Memory B cell (primary cell): ENCODE measurements around the gene CAGE1.

ENCODE experiments used
- ATAC-seq: fragments of 150-1000 bp; cut with Tn5 transposase; 2 replicates; pipeline ENCODE4 v1.10.0; 2021; ENCODE audit warnings: low read depth, mild to moderate bottlenecking, moderate library complexity
- DNase-seq, 2 donors: peaks; one replicate each; pipeline ENCODE4 v3.0.0; 2022; ENCODE audit warnings: low spot score in 2 of 2
- H3K27ac Mint-ChIP-seq: one replicate; pipeline ENCODE4 v1.8.0; 2022; ENCODE audit warnings: mild to moderate bottlenecking, moderate library complexity, mixed read lengths
- H3K27me3 Mint-ChIP-seq: one replicate; pipeline ENCODE4 v1.8.0; 2022; ENCODE audit warnings: mixed read lengths
- H3K36me3 Mint-ChIP-seq: one replicate; pipeline ENCODE4 v1.8.0; 2022; ENCODE audit warnings: mild to moderate bottlenecking, mixed read lengths
- H3K4me1 Mint-ChIP-seq: one replicate; pipeline ENCODE4 v1.8.0; 2022; ENCODE audit warnings: mixed read lengths
- H3K4me3 Mint-ChIP-seq: one replicate; pipeline ENCODE4 v1.8.0; 2022; ENCODE audit warnings: mild to moderate bottlenecking, moderate library complexity, mixed read lengths
- H3K9me3 Mint-ChIP-seq: one replicate; pipeline ENCODE4 v1.8.0; 2022; ENCODE audit warnings: mixed read lengths

CAGE1 gene

DNA sequence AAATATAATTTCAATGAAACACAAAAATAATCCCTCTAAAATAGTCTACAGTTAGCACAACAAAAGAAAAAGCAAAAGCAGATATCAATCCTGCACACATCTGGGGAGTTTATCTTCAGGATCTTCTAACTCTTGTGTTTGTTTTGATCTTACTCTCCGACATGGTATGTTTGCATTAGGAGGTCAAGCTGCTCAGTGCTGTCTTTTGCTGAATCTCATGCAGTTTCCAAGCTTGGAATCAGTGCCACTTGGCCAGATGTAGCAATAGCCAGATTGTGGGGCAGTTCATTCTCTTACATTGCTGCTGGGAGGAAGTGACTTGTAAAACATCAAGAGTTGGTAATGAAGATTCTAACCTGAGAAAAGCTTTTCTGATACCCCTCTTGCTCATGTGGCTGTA lies 29.5 kb upstream of the CAGE1 start:
- Mint-ChIP-seq H3K27me3 (no peaks in the 10 kb centered on the region), H3K4me1 (no peaks in the 10 kb centered on the region), H3K9me3 (no peaks in the 10 kb centered on the region), H3K27ac (peak overlapping the region; percentile 38), H3K4me3 (no peak overlapping the region), H3K36me3 (peaks cover 29% of the 10 kb centered on the region)
- ATAC-seq (no peak), DNase-seq (no peak)

DNA sequence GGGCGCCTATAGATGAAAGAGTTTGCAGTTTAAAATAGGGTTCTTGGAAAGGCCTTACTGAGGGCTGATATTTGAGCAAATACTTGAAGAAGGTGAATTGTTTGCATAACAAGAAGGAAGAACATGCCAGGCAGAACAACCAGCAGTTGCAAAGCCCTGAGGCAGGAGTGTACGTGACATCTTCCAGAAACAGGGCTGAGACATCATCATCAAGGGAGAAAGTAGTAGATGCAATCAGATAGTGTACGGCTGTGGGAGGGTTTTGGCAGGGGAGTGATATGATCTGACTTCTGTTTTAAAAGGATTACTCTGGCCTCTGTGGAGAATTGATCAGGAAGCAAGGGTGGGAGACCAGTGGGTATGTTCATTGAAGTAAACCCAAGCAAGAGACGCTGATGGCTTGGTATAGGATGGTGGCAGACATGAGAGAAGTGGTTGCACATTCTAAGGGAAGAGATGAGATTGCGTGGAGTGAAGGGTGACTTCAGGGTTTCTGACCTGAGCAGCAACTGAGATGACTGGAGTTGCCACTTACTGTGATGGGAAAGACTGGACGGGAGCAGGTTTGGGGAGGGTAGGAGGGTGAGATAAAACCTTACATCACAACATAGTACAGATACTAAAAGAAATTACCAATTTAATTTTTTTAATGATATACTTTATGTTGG lies 28.8 kb upstream of the CAGE1 start:
- Mint-ChIP-seq H3K36me3 (peaks cover 34% of the 10 kb centered on the region), H3K9me3 (no peaks in the 10 kb centered on the region), H3K27ac (no peak overlapping the region), H3K4me1 (no peaks in the 10 kb centered on the region), H3K4me3 (no peak overlapping the region), H3K27me3 (no peaks in the 10 kb centered on the region)
- ATAC-seq (no peak), DNase-seq (no peak)

DNA sequence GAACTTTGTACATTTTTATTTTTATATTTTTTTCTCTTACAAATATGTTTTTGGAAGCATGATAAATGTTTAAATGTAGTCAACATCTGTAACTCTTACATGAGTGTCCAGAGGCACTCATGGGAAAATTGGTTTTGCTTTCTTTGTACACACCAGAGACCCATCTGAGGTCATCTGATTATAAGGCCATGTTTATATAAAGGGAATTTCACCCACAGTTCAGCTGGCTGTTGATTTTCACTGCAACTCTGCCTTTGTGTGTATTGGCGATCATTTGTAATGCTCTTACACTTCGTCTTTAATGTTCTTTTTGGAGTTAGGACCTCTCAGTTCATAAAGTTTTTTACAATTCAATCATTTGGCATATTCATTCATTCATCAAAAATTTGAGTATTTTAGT lies 28.1 kb upstream of the CAGE1 start:
- no peak overlapping the region for H3K27ac Mint-ChIP-seq
- no peaks in the 10 kb centered on the region for H3K4me1 Mint-ChIP-seq
- no peaks in the 10 kb centered on the region for H3K27me3 Mint-ChIP-seq
- peaks cover 34% of the 10 kb centered on the region for H3K36me3 Mint-ChIP-seq
- no peak for DNase-seq
- H3K9me3 Mint-ChIP-seq = no peaks in the 10 kb centered on the region
- ATAC-seq = no peak
- no peak overlapping the region for H3K4me3 Mint-ChIP-seq

DNA sequence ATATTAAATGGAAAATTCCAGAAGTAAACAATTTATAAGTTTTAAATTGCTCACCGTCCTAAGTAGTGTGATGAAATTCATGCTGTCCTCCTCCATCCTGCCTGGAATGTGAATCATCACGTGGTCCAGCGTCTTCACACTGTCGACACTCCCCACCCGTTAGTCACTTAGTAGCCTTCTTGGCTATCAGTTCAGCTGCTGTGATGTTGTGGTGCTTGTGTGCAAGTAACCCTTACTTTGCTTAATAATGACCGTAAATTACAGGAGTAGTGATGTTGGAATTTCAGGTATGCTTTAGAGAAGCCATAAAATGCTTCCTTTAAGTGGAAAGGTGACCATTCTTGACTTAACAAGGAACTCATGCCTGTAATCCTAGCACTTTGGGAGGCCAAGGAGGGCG lies 25.3 kb upstream of the CAGE1 start:
- no peak for ATAC-seq
- Mint-ChIP-seq H3K27me3 (no peaks in the 10 kb centered on the region), H3K4me3 (no peak overlapping the region), H3K4me1 (no peaks in the 10 kb centered on the region), H3K27ac (no peak overlapping the region), H3K36me3 (peaks cover 42% of the 10 kb centered on the region), H3K9me3 (no peaks in the 10 kb centered on the region)
- no peak for DNase-seq

DNA sequence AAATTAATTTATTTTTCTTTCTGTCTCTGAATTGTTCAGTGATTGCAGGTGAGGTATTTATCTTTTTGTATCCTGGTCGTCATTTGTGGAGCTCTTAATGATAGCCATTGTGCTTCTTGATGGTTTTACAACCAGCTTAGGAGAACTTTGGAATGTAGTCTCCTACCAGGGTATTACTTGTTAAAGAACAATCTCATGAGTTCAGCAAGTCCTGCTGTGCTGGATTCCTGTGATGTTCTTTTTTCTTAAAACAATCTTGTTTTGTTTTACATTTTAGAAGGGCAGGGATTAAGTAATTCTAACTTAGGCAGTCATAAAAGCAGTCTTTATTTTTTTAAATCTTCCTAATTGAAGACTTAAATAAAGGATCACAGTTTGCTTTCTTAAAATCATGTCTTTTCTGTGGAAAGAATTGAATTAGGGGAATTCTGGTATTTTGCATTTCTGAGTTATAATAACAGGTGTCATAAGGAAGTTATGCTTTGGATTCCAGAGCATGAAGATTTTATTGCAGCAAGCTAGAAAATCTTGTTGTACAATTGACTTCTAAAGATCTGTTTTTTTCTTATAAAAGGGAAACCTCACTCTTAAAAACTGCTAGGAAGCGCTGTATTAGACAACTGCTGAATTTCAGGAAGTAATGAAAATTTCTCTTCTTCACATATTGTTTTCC lies 23.7 kb upstream of the CAGE1 start:
- Mint-ChIP-seq H3K27ac (no peak overlapping the region), H3K9me3 (no peaks in the 10 kb centered on the region), H3K36me3 (peaks cover 40% of the 10 kb centered on the region), H3K4me1 (no peaks in the 10 kb centered on the region), H3K27me3 (no peaks in the 10 kb centered on the region), H3K4me3 (no peak overlapping the region)
- DNase-seq (no peak), ATAC-seq (no peak)

DNA sequence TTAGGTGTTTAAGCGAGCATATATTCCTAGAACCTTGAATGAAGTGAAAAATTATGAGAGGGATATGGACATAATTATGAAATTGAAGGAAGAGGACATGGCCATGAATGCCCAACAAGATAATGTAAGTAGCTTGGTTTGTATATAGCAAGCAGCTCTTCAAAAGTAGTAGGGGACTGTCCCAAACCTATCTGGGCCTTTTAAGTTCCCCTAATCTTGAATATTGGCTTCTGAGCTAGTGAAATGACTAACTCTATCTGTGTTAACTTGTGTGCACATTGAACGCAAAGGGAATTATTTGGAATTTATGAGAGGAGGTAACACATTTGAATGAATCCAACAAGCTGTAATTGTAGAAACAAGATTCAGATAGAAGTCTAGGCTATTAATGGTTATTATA lies 21.8 kb upstream of the CAGE1 start:
- H3K4me3 Mint-ChIP-seq = no peak overlapping the region
- peak overlapping the region; percentile 55 for H3K27ac Mint-ChIP-seq
- DNase-seq = no peak
- H3K27me3 Mint-ChIP-seq = no peaks in the 10 kb centered on the region
- ATAC-seq = no peak
- H3K9me3 Mint-ChIP-seq = no peaks in the 10 kb centered on the region
- no peaks in the 10 kb centered on the region for H3K4me1 Mint-ChIP-seq
- H3K36me3 Mint-ChIP-seq = peaks cover 37% of the 10 kb centered on the region

DNA sequence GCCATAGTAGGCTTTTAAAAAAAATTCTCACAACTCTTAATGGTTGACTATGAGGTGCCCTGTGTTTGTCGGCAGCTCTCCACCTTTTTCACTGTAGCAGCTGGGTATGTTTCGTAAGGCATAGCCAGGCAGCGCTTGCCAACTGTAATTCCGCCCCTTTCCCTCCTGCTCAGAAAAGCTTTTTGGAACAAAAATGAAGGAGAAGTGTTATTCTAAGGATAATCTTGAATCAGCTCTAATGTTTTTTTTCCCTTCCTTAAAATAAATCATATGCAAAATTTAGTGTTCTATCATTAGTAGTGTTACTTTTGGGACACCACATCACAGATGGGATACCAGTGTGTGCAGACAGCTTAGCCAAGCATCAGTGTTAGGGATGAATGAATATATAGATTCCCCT lies 21.3 kb upstream of the CAGE1 start:
- Mint-ChIP-seq H3K27ac (peak overlapping the region; percentile 55), H3K36me3 (peaks cover 39% of the 10 kb centered on the region), H3K27me3 (no peaks in the 10 kb centered on the region), H3K4me1 (no peaks in the 10 kb centered on the region), H3K4me3 (no peak overlapping the region), H3K9me3 (no peaks in the 10 kb centered on the region)
- DNase-seq = no peak
- no peak for ATAC-seq

DNA sequence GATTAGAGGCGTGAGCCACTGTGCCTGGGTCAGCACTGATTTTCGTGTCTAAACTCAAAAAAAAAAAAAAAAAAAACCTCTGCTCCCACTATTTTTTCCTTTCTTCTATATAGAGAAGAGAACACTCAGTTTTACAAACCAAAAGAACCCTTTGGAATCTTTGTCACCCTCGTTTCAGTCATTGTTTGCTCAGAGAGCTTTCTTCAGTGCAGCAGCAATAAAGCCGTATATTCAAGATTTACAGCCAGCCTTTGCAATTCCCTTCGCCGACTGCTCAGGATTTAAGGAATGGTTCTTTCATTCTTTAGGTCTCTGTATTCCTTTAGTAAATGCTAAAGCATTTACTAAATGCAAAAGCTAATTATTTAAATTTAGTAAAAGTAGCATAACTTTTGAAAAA lies 20.2 kb upstream of the CAGE1 start:
- H3K4me3 Mint-ChIP-seq = no peak overlapping the region
- ATAC-seq (no peak), DNase-seq (no peak)
- no peaks in the 10 kb centered on the region for H3K4me1 Mint-ChIP-seq
- H3K27me3 Mint-ChIP-seq = no peaks in the 10 kb centered on the region
- peaks cover 38% of the 10 kb centered on the region for H3K36me3 Mint-ChIP-seq
- H3K9me3 Mint-ChIP-seq = no peaks in the 10 kb centered on the region
- no peak overlapping the region for H3K27ac Mint-ChIP-seq

DNA sequence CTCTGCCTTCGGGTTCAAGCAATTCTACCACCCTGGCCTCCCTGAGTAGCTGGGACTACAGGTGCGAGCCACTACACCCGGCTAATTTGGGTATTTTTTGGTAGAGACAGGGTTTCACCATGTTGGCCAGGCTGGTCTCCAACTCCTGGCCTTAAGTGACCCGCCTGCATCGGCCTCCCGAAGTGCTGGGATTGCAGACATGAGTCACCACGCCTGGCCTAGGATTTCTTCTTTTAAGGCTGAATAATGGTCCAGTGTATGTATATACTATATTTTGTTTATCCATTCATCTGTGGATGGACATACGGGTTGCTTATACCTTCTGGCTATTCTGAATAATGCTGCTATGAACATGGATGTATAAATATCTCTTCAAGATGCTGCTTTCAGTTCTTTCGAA lies 17.2 kb upstream of the CAGE1 start:
- H3K36me3 Mint-ChIP-seq = peaks cover 37% of the 10 kb centered on the region
- no peaks in the 10 kb centered on the region for H3K9me3 Mint-ChIP-seq
- H3K27ac Mint-ChIP-seq = no peak overlapping the region
- H3K4me1 Mint-ChIP-seq = no peaks in the 10 kb centered on the region
- DNase-seq = no peak
- ATAC-seq = no peak
- H3K4me3 Mint-ChIP-seq = no peak overlapping the region
- no peaks in the 10 kb centered on the region for H3K27me3 Mint-ChIP-seq

DNA sequence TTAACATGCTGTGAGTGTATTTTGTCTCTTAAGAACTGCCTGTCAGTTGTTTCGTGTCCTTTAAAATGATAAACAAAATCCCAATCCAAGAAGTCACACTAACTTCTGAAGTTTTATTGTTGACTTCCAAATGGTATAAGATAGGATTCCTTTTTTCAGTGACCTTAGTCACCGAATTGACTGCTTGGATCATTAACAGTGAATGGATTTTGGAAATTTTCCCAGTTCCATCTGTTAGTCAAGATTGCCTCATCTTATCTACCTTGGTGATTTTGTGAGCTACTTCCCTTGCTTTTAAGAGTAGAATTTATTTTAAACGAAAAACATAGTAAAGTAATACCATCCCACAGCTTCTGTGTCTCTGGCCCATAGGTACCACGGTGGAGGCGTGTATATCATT lies 15.0 kb upstream of the CAGE1 start:
- Mint-ChIP-seq H3K9me3 (no peaks in the 10 kb centered on the region), H3K4me3 (no peak overlapping the region), H3K36me3 (peaks cover 34% of the 10 kb centered on the region), H3K27me3 (no peaks in the 10 kb centered on the region), H3K4me1 (no peaks in the 10 kb centered on the region), H3K27ac (peak overlapping the region; percentile 53)
- DNase-seq (no peak), ATAC-seq (no peak)

DNA sequence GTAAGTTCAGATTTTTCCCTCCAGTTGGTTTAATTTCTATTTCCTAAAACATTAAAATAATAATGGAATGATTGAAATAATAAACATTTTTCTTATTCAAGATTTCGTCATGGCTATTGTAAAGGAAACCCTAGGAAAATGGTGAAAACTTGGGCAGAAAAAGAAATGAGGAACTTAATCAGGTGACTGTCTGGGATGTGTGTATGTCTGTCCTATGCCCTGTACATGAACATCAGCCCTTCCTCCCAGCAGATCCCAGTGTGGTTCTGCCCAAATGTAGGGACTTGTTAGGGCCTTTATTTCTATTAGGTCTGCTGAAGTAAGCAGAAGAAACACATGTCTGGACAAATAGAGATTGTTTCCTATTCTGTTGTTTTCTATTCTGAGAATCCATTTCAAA lies 13.2 kb upstream of the CAGE1 start:
- DNase-seq (no peak), ATAC-seq (no peak)
- Mint-ChIP-seq H3K36me3 (peaks cover 33% of the 10 kb centered on the region), H3K27me3 (no peaks in the 10 kb centered on the region), H3K4me3 (no peak overlapping the region), H3K27ac (no peak overlapping the region), H3K4me1 (no peaks in the 10 kb centered on the region), H3K9me3 (no peaks in the 10 kb centered on the region)

DNA sequence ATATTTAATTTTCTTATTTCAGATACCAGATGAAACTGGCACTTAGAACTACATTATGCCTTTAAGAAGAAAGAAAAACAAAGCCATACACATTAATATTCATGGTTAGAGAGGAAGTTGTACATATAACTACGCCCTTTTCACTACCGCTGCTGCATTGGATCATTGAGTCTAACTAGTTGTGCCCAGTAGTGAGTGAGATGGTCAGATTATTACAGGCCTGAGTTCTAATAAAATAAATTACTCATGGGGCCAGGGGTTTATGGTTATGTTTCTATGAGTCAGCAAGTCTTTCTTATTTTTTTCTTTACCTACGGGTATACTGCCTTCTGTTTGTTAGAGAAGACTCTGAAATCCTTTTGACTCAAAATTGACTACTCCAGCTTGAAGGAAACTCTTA lies 11.5 kb upstream of the CAGE1 start:
- Mint-ChIP-seq H3K4me3 (no peak overlapping the region), H3K9me3 (no peaks in the 10 kb centered on the region), H3K36me3 (peaks cover 28% of the 10 kb centered on the region), H3K27ac (peak overlapping the region; percentile 51), H3K27me3 (no peaks in the 10 kb centered on the region), H3K4me1 (no peaks in the 10 kb centered on the region)
- DNase-seq (no peak), ATAC-seq (no peak)

DNA sequence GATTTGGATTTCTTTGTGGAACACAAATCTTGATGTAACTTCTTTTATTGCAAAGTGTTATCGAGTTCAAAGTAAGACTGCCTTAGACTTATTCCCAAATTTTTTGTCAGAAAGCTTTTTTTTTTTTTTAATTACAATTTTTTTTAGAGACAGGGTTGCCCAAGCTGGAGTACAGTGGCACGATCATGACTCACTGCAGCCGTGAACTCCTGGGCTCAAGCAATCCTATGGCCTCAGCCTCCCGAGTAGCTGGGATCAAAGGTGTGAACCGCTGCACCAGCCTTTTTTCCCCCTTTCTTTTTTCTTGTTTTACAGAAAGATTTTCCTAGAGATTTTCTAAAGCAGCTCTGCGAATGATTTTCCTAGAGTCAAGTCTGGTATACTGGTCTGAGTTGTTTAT lies 2.9 kb upstream of the CAGE1 start:
- H3K4me3 Mint-ChIP-seq = no peak overlapping the region
- H3K4me1 Mint-ChIP-seq = peaks cover 30% of the 10 kb centered on the region
- peaks cover 6% of the 10 kb centered on the region for H3K36me3 Mint-ChIP-seq
- H3K27me3 Mint-ChIP-seq = no peaks in the 10 kb centered on the region
- H3K27ac Mint-ChIP-seq = peak overlapping the region; percentile 2
- DNase-seq = no peak
- ATAC-seq = no peak
- H3K9me3 Mint-ChIP-seq = no peaks in the 10 kb centered on the region

DNA sequence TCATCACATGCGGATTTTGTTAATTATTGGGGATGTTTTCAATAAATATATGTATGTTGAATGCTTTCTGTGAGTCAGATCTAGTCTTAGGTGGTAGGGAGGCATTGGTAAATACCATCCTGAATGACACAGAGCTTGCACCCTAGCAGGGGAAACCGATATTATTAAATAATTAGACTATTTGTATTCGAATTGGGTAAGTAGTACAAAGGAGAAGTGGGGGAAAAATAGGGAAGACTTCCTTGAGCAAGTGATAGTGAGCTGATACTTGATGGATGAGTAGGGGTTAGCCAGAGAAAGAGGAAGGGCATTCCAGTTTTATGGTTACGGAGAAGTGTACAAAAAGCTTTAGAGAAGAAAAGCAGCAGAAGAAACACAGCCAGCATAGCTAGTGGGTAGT lies 1.6 kb upstream of the CAGE1 start:
- Mint-ChIP-seq H3K36me3 (peaks cover 6% of the 10 kb centered on the region), H3K27me3 (no peaks in the 10 kb centered on the region), H3K27ac (peak overlapping the region; percentile 98), H3K4me1 (peaks cover 30% of the 10 kb centered on the region), H3K9me3 (no peaks in the 10 kb centered on the region), H3K4me3 (peak overlapping the region; percentile 88)
- ATAC-seq (no peak), DNase-seq (no peak)
